GM10266 (cell line): Measurements from ENCODE around the gene TM9SF2.
"Not testable (repeated sequence)": the region's sequence is repeated elsewhere in the genome, so short reads cannot be mapped to it uniquely, and the experiment has no call there.

Experiments used
- DNase-seq: peaks from one replicate; pipeline ENCODE4 v3.0.0; 2012; ENCODE audit errors: extremely low spot score
- CTCF ChIP-seq: IDR thresholded peaks from 2 replicates; pipeline ENCODE4 v1.5.1; 2012; ENCODE audit warnings: mild to moderate bottlenecking, low read depth; ENCODE audit not compliant: control insufficient read depth, insufficient read depth; ENCODE audit errors: missing control alignments

TM9SF2 gene

GRCh38 chr13:99501184-99501847, at the start of gene TM9SF2:
TM9SF2 (plus strand) TSS chr13:99501472; CDS start chr13:99501607, 135 bp downstream.
- TF ChIP-seq CTCF: no peak

GRCh38 chr13:99454518-99455183, 46.6 kb upstream of the TM9SF2 start:
- no peak for TF ChIP-seq CTCF
- DNase-seq: no peak

More at GRCh38 chr13:99501184-99501847, at the start of gene TM9SF2:
- peak; percentile 85 for DNase-seq

- no peak for TF ChIP-seq CTCF
Measured at GRCh38 chr13:99459099-99459850, 42.0 kb upstream of the TM9SF2 start.

GRCh38 chr13:99460802-99461201, 40.5 kb upstream of the TM9SF2 start:
- not testable (repeated sequence) for DNase-seq

More at GRCh38 chr13:99459099-99459850, 42.0 kb upstream of the TM9SF2 start:
- DNase-seq: no peak

- DNase-seq: no peak
- TF ChIP-seq CTCF: no peak
Measured at GRCh38 chr13:99463646-99464397, 37.5 kb upstream of the TM9SF2 start.

- no peak for TF ChIP-seq CTCF
- no peak for DNase-seq
Measured at GRCh38 chr13:99464441-99464949, 36.8 kb upstream of the TM9SF2 start.

GRCh38 chr13:99465454-99465853, 35.8 kb upstream of the TM9SF2 start:
- TF ChIP-seq CTCF: no peak
- DNase-seq: no peak
